HG03064 (cell line): ENCODE data around the gene SPDYE16.
A peak's percentile ranks its signal among the peaks of the same experiment; 100 is the strongest.
"Not testable (repeated sequence)": the region's sequence is repeated elsewhere in the genome, so short reads cannot be mapped to it uniquely, and the experiment has no call there.

Experiments
- ATAC-seq: cut with Tn5 transposase; IDR thresholded peaks from one replicate; pipeline ENCODE4 v1.9.1; 2021; ENCODE audit warnings: low read depth; ENCODE audit not compliant: unreplicated experiment

Gene SPDYE16

GRCh38 chr7:76549855-76550248, 6.8 kb upstream of the SPDYE16 start:
- ATAC-seq = not testable (repeated sequence)

- ATAC-seq = peak; percentile 99
Observed at GRCh38 chr7:76549025-76549854, 6.1 kb upstream of the SPDYE16 start.

GRCh38 chr7:76531643-76532042, 11.5 kb downstream of the SPDYE16 start:
- not testable (repeated sequence) for ATAC-seq

GRCh38 chr7:76526183-76526582, 16.9 kb downstream of the SPDYE16 start:
- ATAC-seq = not testable (repeated sequence)

- ATAC-seq = not testable (repeated sequence)
Observed at GRCh38 chr7:76516932-76517331, 26.2 kb downstream of the SPDYE16 start.

GRCh38 chr7:76515999-76516443, 27.1 kb downstream of the SPDYE16 start:
- no peak for ATAC-seq

GRCh38 chr7:76514926-76515771, 27.9 kb downstream of the SPDYE16 start:
- no peak for ATAC-seq

- ATAC-seq = no peak
Observed at GRCh38 chr7:76513817-76514799, 29.0 kb downstream of the SPDYE16 start.

GRCh38 chr7:76512941-76513816, 29.9 kb downstream of the SPDYE16 start:
- ATAC-seq = no peak

GRCh38 chr7:76511911-76512885, 30.9 kb downstream of the SPDYE16 start:
- not testable (repeated sequence) for ATAC-seq

GRCh38 chr7:76511200-76511910, 31.7 kb downstream of the SPDYE16 start:
- ATAC-seq = not testable (repeated sequence)

GRCh38 chr7:76509931-76510877, 32.9 kb downstream of the SPDYE16 start, which contains the start of gene UPK3B:
UPK3B (plus strand) TSS chr7:76510552; CDS start chr7:76510653, 101 bp downstream.
- ATAC-seq = no peak

- no peak for ATAC-seq
Observed at GRCh38 chr7:76507723-76508406, 35.2 kb downstream of the SPDYE16 start.

- not testable (repeated sequence) for ATAC-seq
Observed at GRCh38 chr7:76506643-76507042, 36.5 kb downstream of the SPDYE16 start.

- ATAC-seq = no peak
Observed at GRCh38 chr7:76506081-76506440, 37.0 kb downstream of the SPDYE16 start.
